HEK293 (cell line): ENCODE data around the gene THRA.
A peak's percentile ranks its signal among the peaks of the same experiment; 100 is the strongest.

Source experiments
- CTCF ChIA-PET: fragments of 350-600 bp; formaldehyde crosslinking; extraction: SDS; loops from one replicate; lab custom pipeline; 2021; ENCODE audit warnings: antibody characterized with exemption; lab: Yijun Ruan, JAX
- POLR2A ChIA-PET: fragments of 300-600 bp; formaldehyde crosslinking; extraction: SDS; loops from one replicate; lab custom pipeline; 2020; ENCODE audit warnings: antibody characterized with exemption, inconsistent platforms; lab: Yijun Ruan, JAX
- H3K27ac ChIP-seq: fragments of 200-500 bp; sonication (Bioruptor generic); 2 replicates; pipeline ENCODE4 v1.5.1; 2014; ENCODE audit warnings: low read depth, low read length, control low read depth, inconsistent platforms; ENCODE audit errors: extremely low read depth
- H3K36me3 ChIP-seq, 2 experiments: fragments of 200-500 bp in 1 of 2; sonication (Bioruptor generic) in 1 of 2; 1 replicate in 1 of 2; 2 replicates in 1 of 2; pipeline ENCODE4 v1.5.1; 2014 to 2017; ENCODE audit warnings: inconsistent platforms in 2 of 2, low read length in 2 of 2; ENCODE audit not compliant: control insufficient read depth in 2 of 2, insufficient read depth in 1 of 2
- H3K4me1 ChIP-seq: fragments of 200-500 bp; sonication (Bioruptor generic); 2 replicates; pipeline ENCODE4 v1.5.1; 2014; ENCODE audit warnings: mild to moderate bottlenecking, low read length, inconsistent platforms; ENCODE audit not compliant: control insufficient read depth, insufficient read depth
- H3K4me3 ChIP-seq: 2 replicates; pipeline ENCODE4 v1.5.1; 2011; ENCODE audit warnings: low read depth, mild to moderate bottlenecking, control low read depth, low read length, moderate library complexity
- H3K9me3 ChIP-seq: fragments of 200-500 bp; sonication (Bioruptor generic); 2 replicates; pipeline ENCODE4 v1.5.1; 2014; ENCODE audit warnings: low read depth, low read length, inconsistent platforms; ENCODE audit not compliant: control insufficient read depth, insufficient read depth
- KLF1 ChIP-seq: fragments of 450-650 bp; formaldehyde crosslinking; IDR thresholded peaks from 2 replicates; pipeline ENCODE4 v1.5.1; 2016; ENCODE audit warnings: missing biosample characterization, missing genetic modification characterization
- KLF10 ChIP-seq: fragments of 450-650 bp; IDR thresholded peaks from 2 replicates; pipeline ENCODE4 v1.5.1; 2018; ENCODE audit warnings: missing biosample characterization, mild to moderate bottlenecking, missing genetic modification characterization
- KLF7 ChIP-seq: fragments of 450-650 bp; formaldehyde crosslinking; IDR thresholded peaks from 2 replicates; pipeline ENCODE4 v1.5.1; 2016; ENCODE audit warnings: missing biosample characterization, missing genetic modification characterization, borderline replicate concordance
- PBX3 ChIP-seq: sonication (generic); formaldehyde crosslinking; IDR thresholded peaks from 2 replicates; pipeline ENCODE4 v1.8.1; 2022; ENCODE audit warnings: mild to moderate bottlenecking, moderate library complexity, missing genetic modification reagents
- REPIN1 ChIP-seq: fragments of 450-650 bp; formaldehyde crosslinking; IDR thresholded peaks from 2 replicates; pipeline ENCODE4 v1.5.1; 2017; ENCODE audit warnings: missing biosample characterization, missing genetic modification characterization, low read depth
- SALL2 ChIP-seq: fragments of 450-650 bp; formaldehyde crosslinking; IDR thresholded peaks from 2 replicates; pipeline ENCODE4 v1.5.0; 2017; ENCODE audit warnings: missing biosample characterization, mild to moderate bottlenecking, missing genetic modification characterization, borderline replicate concordance
- ZBTB48 ChIP-seq: fragments of 450-650 bp; formaldehyde crosslinking; IDR thresholded peaks from 2 replicates; pipeline ENCODE4 v1.5.1; 2016; ENCODE audit warnings: missing biosample characterization, missing genetic modification characterization
- ZNF138 ChIP-seq: fragments of 450-650 bp; formaldehyde crosslinking; IDR thresholded peaks from 2 replicates; pipeline ENCODE4 v1.5.1; 2016; ENCODE audit warnings: missing biosample characterization, missing genetic modification characterization, borderline replicate concordance
- ZNF169 ChIP-seq: fragments of 450-650 bp; formaldehyde crosslinking; IDR thresholded peaks from 2 replicates; pipeline ENCODE4 v1.5.1; 2016; ENCODE audit warnings: missing biosample characterization, missing genetic modification characterization
- ZNF214 ChIP-seq: fragments of 450-650 bp; formaldehyde crosslinking; IDR thresholded peaks from 2 replicates; pipeline ENCODE4 v1.5.1; 2017; ENCODE audit warnings: missing biosample characterization, mild to moderate bottlenecking, missing genetic modification characterization, borderline replicate concordance
- ZNF266 ChIP-seq: fragments of 450-650 bp; formaldehyde crosslinking; IDR thresholded peaks from 2 replicates; pipeline ENCODE4 v1.5.1; 2016; ENCODE audit warnings: missing biosample characterization, missing genetic modification characterization, low read depth
- ZNF274 ChIP-seq, 2 experiments: fragments of 200-500 bp in 1 of 2; fragments of 450-650 bp in 1 of 2; sonication (Bioruptor generic) in 1 of 2; formaldehyde crosslinking in 1 of 2; IDR thresholded peaks; 2 replicates each; pipeline versions ENCODE4 v1.5.1 to v1.6.1; 2014 to 2016; ENCODE audit warnings: borderline replicate concordance in 1 of 2, inconsistent platforms in 1 of 2, low read length in 1 of 2, missing biosample characterization in 1 of 2, missing genetic modification characterization in 1 of 2
- ZNF311 ChIP-seq: fragments of 450-650 bp; formaldehyde crosslinking; IDR thresholded peaks from 2 replicates; pipeline ENCODE4 v1.5.1; 2017; ENCODE audit warnings: missing biosample characterization, missing genetic modification characterization, borderline replicate concordance
- ZNF37A ChIP-seq: fragments of 450-650 bp; IDR thresholded peaks from 2 replicates; pipeline ENCODE4 v1.5.1; 2018; ENCODE audit warnings: missing biosample characterization, missing genetic modification characterization
- ZNF398 ChIP-seq: fragments of 450-650 bp; formaldehyde crosslinking; IDR thresholded peaks from 2 replicates; pipeline ENCODE4 v1.5.1; 2017; ENCODE audit warnings: missing biosample characterization, missing genetic modification characterization
- ZNF404 ChIP-seq: fragments of 450-650 bp; formaldehyde crosslinking; IDR thresholded peaks from 2 replicates; pipeline ENCODE4 v1.5.1; 2017; ENCODE audit warnings: missing biosample characterization, missing genetic modification characterization
- ZNF423 ChIP-seq: fragments of 450-650 bp; formaldehyde crosslinking; IDR thresholded peaks from 2 replicates; pipeline ENCODE4 v1.5.1; 2016; ENCODE audit warnings: missing biosample characterization, missing genetic modification characterization
- ZNF433 ChIP-seq: fragments of 450-650 bp; formaldehyde crosslinking; IDR thresholded peaks from 2 replicates; pipeline ENCODE4 v1.5.1; 2016; ENCODE audit warnings: missing biosample characterization, missing genetic modification characterization, low read depth
- ZNF514 ChIP-seq: fragments of 450-650 bp; formaldehyde crosslinking; IDR thresholded peaks from 2 replicates; pipeline ENCODE4 v1.5.1; 2016; ENCODE audit warnings: missing biosample characterization, missing genetic modification characterization
- ZNF530 ChIP-seq: fragments of 450-650 bp; formaldehyde crosslinking; IDR thresholded peaks from 2 replicates; pipeline ENCODE4 v1.5.1; 2016; ENCODE audit warnings: low read depth, missing biosample characterization, missing genetic modification characterization
- ZNF610 ChIP-seq: fragments of 450-650 bp; formaldehyde crosslinking; IDR thresholded peaks from 2 replicates; pipeline ENCODE4 v1.5.1; 2016; ENCODE audit warnings: missing biosample characterization, missing genetic modification characterization, borderline replicate concordance
- ZNF623 ChIP-seq: fragments of 450-650 bp; formaldehyde crosslinking; IDR thresholded peaks from 2 replicates; pipeline ENCODE4 v1.5.1; 2016; ENCODE audit warnings: missing biosample characterization, missing genetic modification characterization
- ZNF629 ChIP-seq: fragments of 450-650 bp; formaldehyde crosslinking; IDR thresholded peaks from 2 replicates; pipeline ENCODE4 v1.5.1; 2017; ENCODE audit warnings: missing biosample characterization, missing genetic modification characterization
- ZNF707 ChIP-seq: fragments of 450-650 bp; formaldehyde crosslinking; IDR thresholded peaks from 2 replicates; pipeline ENCODE4 v1.5.1; 2016; ENCODE audit warnings: missing biosample characterization, missing genetic modification characterization
- ZNF747 ChIP-seq: fragments of 450-650 bp; formaldehyde crosslinking; IDR thresholded peaks from 2 replicates; pipeline ENCODE4 v1.5.1; 2016; ENCODE audit warnings: missing biosample characterization, missing genetic modification characterization
- ZNF776 ChIP-seq: fragments of 450-650 bp; formaldehyde crosslinking; IDR thresholded peaks from 2 replicates; pipeline ENCODE4 v1.5.0; 2017; ENCODE audit warnings: missing biosample characterization, missing genetic modification characterization, borderline replicate concordance
- TF ChIP-seq, protein P1 (sequence below): fragments of 450-650 bp; formaldehyde crosslinking; IDR thresholded peaks from 2 replicates; pipeline ENCODE4 v1.5.1; 2016; ENCODE audit warnings: missing biosample characterization, missing genetic modification characterization
- TF ChIP-seq, protein P2 (sequence below): fragments of 450-650 bp; formaldehyde crosslinking; IDR thresholded peaks from 2 replicates; pipeline ENCODE4 v1.5.1; 2016; ENCODE audit warnings: missing biosample characterization, missing genetic modification characterization

The THRA gene

DNA sequence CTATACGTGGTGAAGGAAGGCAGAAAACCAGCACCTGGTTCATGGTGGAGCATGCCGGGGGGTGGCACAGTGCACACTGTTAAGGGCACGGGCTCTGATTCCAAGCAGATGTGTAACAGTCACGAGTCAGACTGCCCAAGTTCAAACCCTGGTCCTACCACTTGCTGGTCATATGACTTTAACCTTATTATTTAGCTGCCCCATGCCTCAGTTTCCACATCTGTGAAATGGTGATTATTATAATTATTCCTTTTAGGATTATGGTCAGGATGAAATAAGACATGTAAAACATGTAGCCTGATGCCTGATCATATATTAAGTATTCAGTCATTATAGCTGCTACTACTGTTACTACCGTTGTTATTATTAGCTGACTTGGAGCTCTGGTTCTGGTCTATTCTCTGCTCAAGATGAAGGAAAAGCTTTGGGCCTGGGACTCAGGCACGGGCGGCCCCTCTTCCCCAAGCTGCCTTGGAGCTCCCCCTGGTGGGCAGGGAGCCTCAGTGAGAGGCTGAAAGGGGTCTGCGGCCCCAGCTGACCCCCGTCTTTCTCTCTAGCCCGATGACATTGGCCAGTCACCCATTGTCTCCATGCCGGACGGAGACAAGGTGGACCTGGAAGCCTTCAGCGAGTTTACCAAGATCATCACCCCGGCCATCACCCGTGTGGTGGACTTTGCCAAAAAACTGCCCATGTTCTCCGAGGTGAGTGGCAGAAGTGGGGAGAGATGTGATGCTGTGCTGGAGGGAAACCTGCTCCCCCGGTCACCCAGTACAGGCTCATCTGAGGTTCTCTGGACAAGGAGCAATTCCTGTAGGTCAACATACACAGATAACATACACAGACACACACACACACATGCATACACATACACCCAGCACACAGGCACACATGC, 23.6 kb downstream of the THRA start (continued):
- TF ChIP-seq KLF1 (tag by site-specific recombination) = no peak
- TF ChIP-seq, protein P1, sequence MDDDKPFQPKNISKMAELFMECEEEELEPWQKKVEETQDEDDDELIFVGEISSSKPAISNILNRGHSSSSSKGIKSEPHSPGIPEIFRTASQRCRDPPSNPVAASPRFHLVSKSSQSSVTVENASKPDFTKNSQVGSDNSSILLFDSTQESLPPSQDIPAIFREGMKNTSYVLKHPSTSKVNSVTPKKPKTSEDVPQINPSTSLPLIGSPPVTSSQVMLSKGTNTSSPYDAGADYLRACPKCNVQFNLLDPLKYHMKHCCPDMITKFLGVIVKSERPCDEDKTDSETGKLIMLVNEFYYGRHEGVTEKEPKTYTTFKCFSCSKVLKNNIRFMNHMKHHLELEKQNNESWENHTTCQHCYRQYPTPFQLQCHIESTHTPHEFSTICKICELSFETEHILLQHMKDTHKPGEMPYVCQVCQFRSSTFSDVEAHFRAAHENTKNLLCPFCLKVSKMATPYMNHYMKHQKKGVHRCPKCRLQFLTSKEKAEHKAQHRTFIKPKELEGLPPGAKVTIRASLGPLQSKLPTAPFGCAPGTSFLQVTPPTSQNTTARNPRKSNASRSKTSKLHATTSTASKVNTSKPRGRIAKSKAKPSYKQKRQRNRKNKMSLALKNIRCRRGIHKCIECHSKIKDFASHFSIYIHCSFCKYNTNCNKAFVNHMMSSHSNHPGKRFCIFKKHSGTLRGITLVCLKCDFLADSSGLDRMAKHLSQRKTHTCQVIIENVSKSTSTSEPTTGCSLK (tag by site-specific recombination) = 0 out of 2 replicates have a peak, but pooled peaks have one; percentile 28
- no peak for TF ChIP-seq KLF7 (tag by site-specific recombination)
- no peak for TF ChIP-seq ZNF404 (tag by site-specific recombination)
- TF ChIP-seq ZNF266 (tag by site-specific recombination) = no peak

GRCh38 chr17:40087049-40087794, 24.5 kb downstream of the THRA start:
- Histone ChIP-seq H3K4me1 (no peaks in the 10 kb centered on the region), H3K27ac (no peak overlapping the region), H3K36me3 (peaks cover 17 to 55% of the 10 kb centered on the region in 2 experiments; a peak in 2 of 3 replicates), H3K9me3 (no peaks in the 10 kb centered on the region), H3K4me3 (no peak overlapping the region)
- ChIA-PET CTCF (interaction anchor here (0.6 to 4.9 kb wide), 18 partner anchors 12 to 128 kb away, joined by 3 to 91 read pairs (median 7); partner anchors contain the start of genes CSF3, MED24, NR1D1 and THRA), POLR2A (interaction anchor here (1.1 to 1.4 kb wide), 2 partner anchors 13 to 25 kb away, joined by 3 to 5 read pairs; partner anchors contain the start of gene NR1D1)
- 0 out of 2 replicates have a peak, but pooled peaks have one; percentile 86 for TF ChIP-seq ZNF311 (tag by site-specific recombination)
- TF ChIP-seq ZNF398 = no peak
- TF ChIP-seq ZNF423 = no peak
- no peak for TF ChIP-seq ZNF433 (tag by site-specific recombination)
- TF ChIP-seq ZNF629 = no peak
- no peak for TF ChIP-seq KLF10 (tag by site-specific recombination)
- no peak for TF ChIP-seq ZNF530
- TF ChIP-seq, protein P2, sequence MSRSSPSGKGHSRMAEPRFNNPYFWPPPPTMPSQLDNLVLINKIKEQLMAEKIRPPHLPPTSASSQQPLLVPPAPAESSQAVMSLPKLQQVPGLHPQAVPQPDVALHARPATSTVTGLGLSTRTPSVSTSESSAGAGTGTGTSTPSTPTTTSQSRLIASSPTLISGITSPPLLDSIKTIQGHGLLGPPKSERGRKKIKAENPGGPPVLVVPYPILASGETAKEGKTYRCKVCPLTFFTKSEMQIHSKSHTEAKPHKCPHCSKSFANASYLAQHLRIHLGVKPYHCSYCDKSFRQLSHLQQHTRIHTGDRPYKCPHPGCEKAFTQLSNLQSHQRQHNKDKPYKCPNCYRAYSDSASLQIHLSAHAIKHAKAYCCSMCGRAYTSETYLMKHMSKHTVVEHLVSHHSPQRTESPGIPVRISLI (tag by site-specific recombination) = no peak
- TF ChIP-seq ZBTB48 (tag by site-specific recombination) = no peak
- TF ChIP-seq PBX3 (CRISPR knock-in tag) = no peak
- TF ChIP-seq ZNF274 (IDR thresholded peaks at IDR 0.05; ENCODE audit: low read length) = no peak
- TF ChIP-seq ZNF274 (tag by site-specific recombination; IDR thresholded peaks at IDR 0.05; ENCODE audit: borderline replicate concordance) = 0 out of 2 replicates have a peak, but pooled peaks have one; percentile 58
- no peak for TF ChIP-seq ZNF37A (tag by site-specific recombination)
- no peak for TF ChIP-seq ZNF623
- TF ChIP-seq ZNF776 = peak; percentile 60; the same call in 1 of the 2 replicates
- no peak for TF ChIP-seq ZNF514
- TF ChIP-seq ZNF747 (tag by site-specific recombination) = no peak
- no peak for TF ChIP-seq ZNF214 (tag by site-specific recombination)
- no peak for TF ChIP-seq ZNF169 (tag by site-specific recombination)
- TF ChIP-seq ZNF138 (tag by site-specific recombination) = no peak
- TF ChIP-seq REPIN1 = no peak
- no peak for TF ChIP-seq ZNF610 (tag by site-specific recombination)
- no peak for TF ChIP-seq SALL2 (tag by site-specific recombination)
- TF ChIP-seq ZNF707 (tag by site-specific recombination) = no peak
